Measurements from ENCODE around the gene FAM234B. TPM values are rescaled to one million over a fixed set of nuclear protein-coding genes. Genes with fewer than 3 reads are reported as not detected.

FAM234B gene
- total RNA-seq, 4 donors from 2014 or later = 1.8 to 3.5 (median 2.5) TPM

- Histone ChIP-seq H3K27me3 (no peaks in the 10 kb centered on the region), H3K9me3 (no peaks in the 10 kb centered on the region), H3K4me3 (peak overlapping the region; percentile 58 to 75 (median 65)), H3K4me1 (peaks cover 19 to 32% of the 10 kb centered on the region in 2 donors), H3K27ac (peak overlapping the region; percentile 83 to 84 (median 83)), H3K36me3 (no peaks in the 10 kb centered on the region)
- peak; percentile 60 to 62 for ATAC-seq
- in situ Hi-C loops (cut with MboI; ENCODE audit: low sequenced_read_pairs in 4 of 4) (no loop called here), intact Hi-C loops (cut with DNase I; ENCODE audit: low total_unique reads) (loop anchor here (5.0 kb wide), 2 partner anchors 46 to 184 kb away; no protein-coding TSS in a partner anchor)
- peak; percentile 71 to 79 for DNase-seq
- TF ChIP-seq POLR2A (IDR thresholded peaks at IDR 0.05) = peak in 1 of 2 donors; percentile 28
- TF ChIP-seq, protein P1, sequence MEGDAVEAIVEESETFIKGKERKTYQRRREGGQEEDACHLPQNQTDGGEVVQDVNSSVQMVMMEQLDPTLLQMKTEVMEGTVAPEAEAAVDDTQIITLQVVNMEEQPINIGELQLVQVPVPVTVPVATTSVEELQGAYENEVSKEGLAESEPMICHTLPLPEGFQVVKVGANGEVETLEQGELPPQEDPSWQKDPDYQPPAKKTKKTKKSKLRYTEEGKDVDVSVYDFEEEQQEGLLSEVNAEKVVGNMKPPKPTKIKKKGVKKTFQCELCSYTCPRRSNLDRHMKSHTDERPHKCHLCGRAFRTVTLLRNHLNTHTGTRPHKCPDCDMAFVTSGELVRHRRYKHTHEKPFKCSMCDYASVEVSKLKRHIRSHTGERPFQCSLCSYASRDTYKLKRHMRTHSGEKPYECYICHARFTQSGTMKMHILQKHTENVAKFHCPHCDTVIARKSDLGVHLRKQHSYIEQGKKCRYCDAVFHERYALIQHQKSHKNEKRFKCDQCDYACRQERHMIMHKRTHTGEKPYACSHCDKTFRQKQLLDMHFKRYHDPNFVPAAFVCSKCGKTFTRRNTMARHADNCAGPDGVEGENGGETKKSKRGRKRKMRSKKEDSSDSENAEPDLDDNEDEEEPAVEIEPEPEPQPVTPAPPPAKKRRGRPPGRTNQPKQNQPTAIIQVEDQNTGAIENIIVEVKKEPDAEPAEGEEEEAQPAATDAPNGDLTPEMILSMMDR (IDR thresholded peaks at IDR 0.05 in 4 of 5, conservative IDR thresholded peaks at IDR 0.05 in 1 of 5) = no peak
Measured at GRCh38 chr12:13100882-13101769, 56.9 kb downstream of the FAM234B start.

- ATAC-seq (no peak), DNase-seq (no peak)
- no peaks in the 10 kb centered on the region for H3K9me3 ChIP-seq
- intact Hi-C loops (cut with DNase I; ENCODE audit: low total_unique reads) = loop anchor here (5.0 kb wide), 2 partner anchors 45 to 185 kb away; no protein-coding TSS in a partner anchor
- no peaks in the 10 kb centered on the region for H3K36me3 ChIP-seq
- H3K27me3 ChIP-seq = no peaks in the 10 kb centered on the region
- peaks cover 19 to 32% of the 10 kb centered on the region in 2 donors for H3K4me1 ChIP-seq
- in situ Hi-C loops (cut with MboI; ENCODE audit: low sequenced_read_pairs in 4 of 4) = no loop called here
- H3K4me3 ChIP-seq = peak overlapping the region; percentile 58 to 75 (median 65)
- TF ChIP-seq POLR2A (IDR thresholded peaks at IDR 0.05) = no peak
- TF ChIP-seq, protein P1 (IDR thresholded peaks at IDR 0.05 in 4 of 5, conservative IDR thresholded peaks at IDR 0.05 in 1 of 5) = no peak
- H3K27ac ChIP-seq = peak overlapping the region; percentile 83 to 84 (median 83)
Measured at GRCh38 chr12:13101821-13102375, 57.7 kb downstream of the FAM234B start.

GRCh38 chr12:13102461-13103195 lies 58.4 kb downstream of the FAM234B start:
- H3K4me3 ChIP-seq = no peak overlapping the region
- H3K27me3 ChIP-seq = no peaks in the 10 kb centered on the region
- TF ChIP-seq, protein P1 (IDR thresholded peaks at IDR 0.05 in 4 of 5, conservative IDR thresholded peaks at IDR 0.05 in 1 of 5) = no peak
- TF ChIP-seq POLR2A (IDR thresholded peaks at IDR 0.05) = no peak
- ATAC-seq (no peak), DNase-seq (no peak)
- H3K4me1 ChIP-seq = peaks cover 19 to 32% of the 10 kb centered on the region in 2 donors
- in situ Hi-C loops (cut with MboI; ENCODE audit: low sequenced_read_pairs in 4 of 4) (no loop called here), intact Hi-C loops (cut with DNase I; ENCODE audit: low total_unique reads) (loop anchor here (5.0 kb wide), 2 partner anchors 45 to 185 kb away; no protein-coding TSS in a partner anchor)
- H3K27ac ChIP-seq = peak overlapping the region; percentile 83 to 84 (median 83)
- no peaks in the 10 kb centered on the region for H3K36me3 ChIP-seq
- H3K9me3 ChIP-seq = no peaks in the 10 kb centered on the region

- Histone ChIP-seq H3K36me3 (no peaks in the 10 kb centered on the region), H3K9me3 (no peaks in the 10 kb centered on the region), H3K4me1 (peaks cover 19 to 30% of the 10 kb centered on the region in 2 donors), H3K27me3 (no peaks in the 10 kb centered on the region), H3K4me3 (no peak within 1 kb of the TSS), H3K27ac (peak within 1 kb of the TSS; percentile 83 to 84 (median 83))
- no peak for TF ChIP-seq POLR2A (IDR thresholded peaks at IDR 0.05)
- TF ChIP-seq, protein P1 (IDR thresholded peaks at IDR 0.05 in 4 of 5, conservative IDR thresholded peaks at IDR 0.05 in 1 of 5) = no peak
- ATAC-seq = no peak
- no peak for DNase-seq
- intact Hi-C loops (cut with DNase I; ENCODE audit: low total_unique reads) = loop anchor here (5.0 kb wide), 2 partner anchors 44 to 186 kb away; no protein-coding TSS in a partner anchor
- in situ Hi-C loops (cut with MboI; ENCODE audit: low sequenced_read_pairs in 4 of 4) = no loop called here
Measured at GRCh38 chr12:13103391-13104033, 59.3 kb downstream of the FAM234B start, which contains the start of gene GSG1. TSS of gene GSG1 (minus strand) at chr12:13103667. CDS start at chr12:13103512, 155 bp downstream.
